ENCODE results near the gene SLC35B3. TPM values are rescaled to one million over a fixed set of nuclear protein-coding genes. Genes with fewer than 3 reads are reported as not detected.
"Not testable (repeated sequence)": the region's sequence is repeated elsewhere in the genome, so short reads cannot be mapped to it uniquely, and the experiment has no call there.

The SLC35B3 gene
- total RNA-seq, result 7.2 TPM
- long read RNA-seq, partial matches to known transcripts, result 0 of 3 reads
- long read RNA-seq, other reads (novel, unspliced or antisense), result 2 of 3 reads

GRCh38 chr6:8435093-8435844 is at the start of gene SLC35B3:
SLC35B3 (minus strand) TSS chr6:8435545.
- ATAC-seq, result peak; percentile 100
- intact Hi-C loops (cut with DNase I), result no loop called here
- DNase-seq (ENCODE audit: missing footprints), result peak; percentile 99

- intact Hi-C loops (cut with DNase I), result no loop called here
- DNase-seq (ENCODE audit: missing footprints) (no peak), ATAC-seq (no peak)
These were observed 48.3 kb upstream of the SLC35B3 start for GRCh38 chr6:8483650-8484049.

GRCh38 chr6:8481727-8482126 is 46.4 kb upstream of the SLC35B3 start:
- no peak for ATAC-seq
- intact Hi-C loops (cut with DNase I), result no loop called here
- no peak for DNase-seq (ENCODE audit: missing footprints)

- ATAC-seq (no peak), DNase-seq (ENCODE audit: missing footprints) (no peak)
- intact Hi-C loops (cut with DNase I), result no loop called here
These were observed 43.1 kb upstream of the SLC35B3 start for GRCh38 chr6:8478418-8478817.

- ATAC-seq (no peak), DNase-seq (ENCODE audit: missing footprints) (no peak)
- intact Hi-C loops (cut with DNase I), result no loop called here
These were observed 41.3 kb upstream of the SLC35B3 start for GRCh38 chr6:8476656-8477055.

GRCh38 chr6:8468552-8469356 is 33.4 kb upstream of the SLC35B3 start:
- ATAC-seq, result no peak
- intact Hi-C loops (cut with DNase I), result no loop called here
- no peak for DNase-seq (ENCODE audit: missing footprints)

GRCh38 chr6:8462694-8463093 is 27.3 kb upstream of the SLC35B3 start:
- intact Hi-C loops (cut with DNase I), result no loop called here

GRCh38 chr6:8462169-8462568 is 26.8 kb upstream of the SLC35B3 start:
- DNase-seq (ENCODE audit: missing footprints) (no peak), ATAC-seq (peak; percentile 89)
- intact Hi-C loops (cut with DNase I), result no loop called here

More at GRCh38 chr6:8462694-8463093, 27.3 kb upstream of the SLC35B3 start:
- ATAC-seq (no peak), DNase-seq (ENCODE audit: missing footprints) (no peak)

GRCh38 chr6:8446391-8446790 is 11.0 kb upstream of the SLC35B3 start:
- ATAC-seq (no peak), DNase-seq (ENCODE audit: missing footprints) (no peak)
- intact Hi-C loops (cut with DNase I), result no loop called here

- intact Hi-C loops (cut with DNase I); DNase-seq (ENCODE audit: missing footprints); ATAC-seq: not testable (repeated sequence)
These were observed 10.6 kb upstream of the SLC35B3 start for GRCh38 chr6:8445930-8446329.

GRCh38 chr6:8442150-8442549 is 6.8 kb upstream of the SLC35B3 start:
- DNase-seq (ENCODE audit: missing footprints), result no peak
- no peak for ATAC-seq
- intact Hi-C loops (cut with DNase I), result no loop called here

GRCh38 chr6:8441452-8441851 is 6.1 kb upstream of the SLC35B3 start:
- peak; percentile 84 for ATAC-seq
- intact Hi-C loops (cut with DNase I), result no loop called here
- DNase-seq (ENCODE audit: missing footprints), result no peak

- no peak for ATAC-seq
- no peak for DNase-seq (ENCODE audit: missing footprints)
- intact Hi-C loops (cut with DNase I), result no loop called here
These were observed 4.4 kb upstream of the SLC35B3 start for GRCh38 chr6:8439601-8440268.

- no peak for ATAC-seq
- intact Hi-C loops (cut with DNase I), result no loop called here
- no peak for DNase-seq (ENCODE audit: missing footprints)
These were observed 2.5 kb upstream of the SLC35B3 start for GRCh38 chr6:8437813-8438212.

- DNase-seq (ENCODE audit: missing footprints) (no peak), ATAC-seq (no peak)
- intact Hi-C loops (cut with DNase I), result no loop called here
These were observed 1.6 kb upstream of the SLC35B3 start for GRCh38 chr6:8436966-8437365.

GRCh38 chr6:8435845-8436168 is 462 bp upstream of the SLC35B3 start:
- ATAC-seq, result peak; percentile 61

GRCh38 chr6:8434727-8435092 is 635 bp downstream of the SLC35B3 start:
- DNase-seq (ENCODE audit: missing footprints) (no peak), ATAC-seq (no peak)
- intact Hi-C loops (cut with DNase I), result no loop called here

More at GRCh38 chr6:8435845-8436168, 462 bp upstream of the SLC35B3 start:
- intact Hi-C loops (cut with DNase I), result no loop called here
- no peak for DNase-seq (ENCODE audit: missing footprints)

- ATAC-seq, result no peak
These were observed 2.7 kb downstream of the SLC35B3 start for GRCh38 chr6:8432614-8433013.

GRCh38 chr6:8429821-8430220 is 5.5 kb downstream of the SLC35B3 start:
- intact Hi-C loops (cut with DNase I), result no loop called here
- DNase-seq (ENCODE audit: missing footprints), result no peak
- ATAC-seq, result no peak

More at GRCh38 chr6:8432614-8433013, 2.7 kb downstream of the SLC35B3 start:
- intact Hi-C loops (cut with DNase I), result no loop called here
- DNase-seq (ENCODE audit: missing footprints), result no peak

- DNase-seq (ENCODE audit: missing footprints); intact Hi-C loops (cut with DNase I); ATAC-seq: not testable (repeated sequence)
These were observed 8.8 kb downstream of the SLC35B3 start for GRCh38 chr6:8426544-8426943.
